ENCODE measurements around the gene UNC119. TPM values are rescaled to one million over a fixed set of nuclear protein-coding genes. Genes with fewer than 3 reads are reported as not detected.

Gene UNC119
- total RNA-seq, 1 experiment from 2014 or later, result 44.6 TPM

- DNase-seq (ENCODE audit: low spot score), result no peak
- TF ChIP-seq, protein P1, sequence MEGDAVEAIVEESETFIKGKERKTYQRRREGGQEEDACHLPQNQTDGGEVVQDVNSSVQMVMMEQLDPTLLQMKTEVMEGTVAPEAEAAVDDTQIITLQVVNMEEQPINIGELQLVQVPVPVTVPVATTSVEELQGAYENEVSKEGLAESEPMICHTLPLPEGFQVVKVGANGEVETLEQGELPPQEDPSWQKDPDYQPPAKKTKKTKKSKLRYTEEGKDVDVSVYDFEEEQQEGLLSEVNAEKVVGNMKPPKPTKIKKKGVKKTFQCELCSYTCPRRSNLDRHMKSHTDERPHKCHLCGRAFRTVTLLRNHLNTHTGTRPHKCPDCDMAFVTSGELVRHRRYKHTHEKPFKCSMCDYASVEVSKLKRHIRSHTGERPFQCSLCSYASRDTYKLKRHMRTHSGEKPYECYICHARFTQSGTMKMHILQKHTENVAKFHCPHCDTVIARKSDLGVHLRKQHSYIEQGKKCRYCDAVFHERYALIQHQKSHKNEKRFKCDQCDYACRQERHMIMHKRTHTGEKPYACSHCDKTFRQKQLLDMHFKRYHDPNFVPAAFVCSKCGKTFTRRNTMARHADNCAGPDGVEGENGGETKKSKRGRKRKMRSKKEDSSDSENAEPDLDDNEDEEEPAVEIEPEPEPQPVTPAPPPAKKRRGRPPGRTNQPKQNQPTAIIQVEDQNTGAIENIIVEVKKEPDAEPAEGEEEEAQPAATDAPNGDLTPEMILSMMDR (conservative IDR thresholded peaks at IDR 0.05; ENCODE audit: low read depth, low read length), result no peak
- no peak for TF ChIP-seq EZH2 (IDR thresholded peaks at IDR 0.05; ENCODE audit: borderline replicate concordance, low read depth, low read length, poor library complexity, severe bottlenecking)
- no peak overlapping the region for H3K27ac ChIP-seq (ENCODE audit: low read depth, low read length, poor library complexity, severe bottlenecking)
- H3K36me3 ChIP-seq (ENCODE audit: insufficient read depth, low read length, poor library complexity, severe bottlenecking), result no peaks in the 10 kb centered on the region
- CTCF ChIA-PET, result no interaction called here
- H3K4me1 ChIP-seq (ENCODE audit: insufficient read depth, low read length, poor library complexity, severe bottlenecking), result no peaks in the 10 kb centered on the region
- POLR2A ChIA-PET (ENCODE audit: low non-redundant PET), result no interaction called here
- H3K9me3 ChIP-seq (ENCODE audit: low read depth, low read length, poor library complexity, severe bottlenecking), result no peaks in the 10 kb centered on the region
- BruUV-seq (replicated peaks), result no TSS peak
- intact Hi-C loops (cut with micrococcal nuclease; ENCODE audit: unreplicated experiment), result no loop called here
- no peak overlapping the region for H3K4me3 ChIP-seq (ENCODE audit: low read depth, low read length, poor library complexity, severe bottlenecking)
- peaks cover 5% of the 10 kb centered on the region for H3K27me3 ChIP-seq (replicated peaks; ENCODE audit: insufficient read depth, low read depth, low read length, poor library complexity)
These were observed 53.1 kb downstream of the UNC119 start for GRCh38 chr17:28499364-28499664.

DNA sequence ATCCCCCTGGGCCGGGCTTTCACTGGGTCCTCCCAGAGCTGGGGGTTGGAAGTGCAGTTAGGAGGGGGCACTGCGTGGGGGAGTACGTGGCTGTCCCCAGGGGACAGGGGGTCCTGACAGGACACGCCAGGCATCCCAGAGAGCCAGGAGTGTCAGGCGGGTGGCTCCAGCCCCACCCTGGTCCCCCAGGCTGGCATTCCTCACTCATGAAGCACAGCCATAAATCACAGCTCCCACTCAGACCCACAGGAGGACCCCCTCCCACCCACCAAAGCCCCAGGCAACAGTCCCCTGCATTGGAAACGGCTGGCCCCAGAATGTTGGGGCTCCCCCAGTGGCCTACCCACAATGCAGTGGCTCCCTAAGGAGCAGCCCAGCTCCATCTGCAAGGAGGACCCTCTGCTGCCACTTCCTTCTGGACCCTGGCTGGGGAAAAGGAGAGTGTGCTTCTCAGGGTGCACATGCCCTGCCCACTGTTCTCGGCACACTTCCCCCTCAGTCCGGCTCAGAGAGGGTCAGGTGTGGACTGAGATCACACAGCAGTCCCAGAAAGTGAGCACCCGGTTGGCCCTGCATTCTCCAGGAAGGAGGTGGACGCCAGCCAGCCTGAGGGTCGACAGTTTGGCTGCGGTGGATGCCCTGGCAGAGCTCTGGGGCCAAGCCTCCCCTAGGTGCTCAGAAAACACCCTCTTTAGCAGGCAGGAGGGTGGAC lies 53.6 kb downstream of the UNC119 start:
- CTCF ChIA-PET, result no interaction called here
- Histone ChIP-seq H3K27ac (ENCODE audit: low read depth, low read length, poor library complexity, severe bottlenecking) (no peak overlapping the region), H3K9me3 (ENCODE audit: low read depth, low read length, poor library complexity, severe bottlenecking) (no peaks in the 10 kb centered on the region), H3K27me3 (replicated peaks; ENCODE audit: insufficient read depth, low read depth, low read length, poor library complexity) (peaks cover 5% of the 10 kb centered on the region), H3K36me3 (ENCODE audit: insufficient read depth, low read length, poor library complexity, severe bottlenecking) (no peaks in the 10 kb centered on the region), H3K4me1 (ENCODE audit: insufficient read depth, low read length, poor library complexity, severe bottlenecking) (no peaks in the 10 kb centered on the region), H3K4me3 (ENCODE audit: low read depth, low read length, poor library complexity, severe bottlenecking) (no peak overlapping the region)
- DNase-seq (ENCODE audit: low spot score), result no peak
- no TSS peak for BruUV-seq (replicated peaks)
- POLR2A ChIA-PET (ENCODE audit: low non-redundant PET), result no interaction called here
- TF ChIP-seq, protein P1 (conservative IDR thresholded peaks at IDR 0.05; ENCODE audit: low read depth, low read length), result no peak
- no peak for TF ChIP-seq EZH2 (IDR thresholded peaks at IDR 0.05; ENCODE audit: borderline replicate concordance, low read depth, low read length, poor library complexity, severe bottlenecking)
- intact Hi-C loops (cut with micrococcal nuclease; ENCODE audit: unreplicated experiment), result no loop called here

GRCh38 chr17:28497931-28498330 lies 54.5 kb downstream of the UNC119 start:
- no peak overlapping the region for H3K4me3 ChIP-seq (ENCODE audit: low read depth, low read length, poor library complexity, severe bottlenecking)
- TF ChIP-seq, protein P1 (conservative IDR thresholded peaks at IDR 0.05; ENCODE audit: low read depth, low read length), result no peak
- no peak for TF ChIP-seq EZH2 (IDR thresholded peaks at IDR 0.05; ENCODE audit: borderline replicate concordance, low read depth, low read length, poor library complexity, severe bottlenecking)
- ChIA-PET POLR2A (ENCODE audit: low non-redundant PET) (no interaction called here), CTCF (no interaction called here)
- H3K27ac ChIP-seq (ENCODE audit: low read depth, low read length, poor library complexity, severe bottlenecking), result no peak overlapping the region
- DNase-seq (ENCODE audit: low spot score), result no peak
- H3K27me3 ChIP-seq (replicated peaks; ENCODE audit: insufficient read depth, low read depth, low read length, poor library complexity), result no peaks in the 10 kb centered on the region
- no TSS peak for BruUV-seq (replicated peaks)
- H3K36me3 ChIP-seq (ENCODE audit: insufficient read depth, low read length, poor library complexity, severe bottlenecking), result no peaks in the 10 kb centered on the region
- no peaks in the 10 kb centered on the region for H3K9me3 ChIP-seq (ENCODE audit: low read depth, low read length, poor library complexity, severe bottlenecking)
- no peaks in the 10 kb centered on the region for H3K4me1 ChIP-seq (ENCODE audit: insufficient read depth, low read length, poor library complexity, severe bottlenecking)
- intact Hi-C loops (cut with micrococcal nuclease; ENCODE audit: unreplicated experiment), result no loop called here

Other genes starting within 250 kb of the UNC119 start
- gene TMEM97, start 233.4 kb downstream of the UNC119 start, total RNA-seq (2021), result 122 and 134 TPM in 2 replicates
- gene IFT20, start 217.2 kb downstream of the UNC119 start, total RNA-seq (2021), result 21.5 and 26.5 TPM in 2 replicates
- 27.5 and 36.8 TPM in 2 replicates for gene TNFAIP1, start 216.9 kb downstream of the UNC119 start, total RNA-seq (2021)
- 115 TPM in 2 replicates for gene POLDIP2, start 195.1 kb downstream of the UNC119 start, total RNA-seq (2021)
- not detected in 2 replicates for gene SEBOX, start 187.4 kb downstream of the UNC119 start, total RNA-seq (2021)
- 0.26 TPM in 1 of 2 replicates, not detected in the other for gene VTN, start 182.3 kb downstream of the UNC119 start, total RNA-seq (2021)
- 37.7 and 47.1 TPM in 2 replicates for gene SARM1, start 180.9 kb downstream of the UNC119 start, total RNA-seq (2021)
- 4.4 and 6.4 TPM in 2 replicates for gene SLC46A1, start 146.4 kb downstream of the UNC119 start, total RNA-seq (2021)
- gene SLC13A2, start 79.0 kb downstream of the UNC119 start, total RNA-seq (2021), result not detected in 2 replicates
- gene FOXN1, start 46.3 kb downstream of the UNC119 start, total RNA-seq (2021), result not detected in 2 replicates
- gene PIGS, start 18.9 kb upstream of the UNC119 start, total RNA-seq (2021), result 51.6 and 64.8 TPM in 2 replicates
- 9.7 and 12.0 TPM in 2 replicates for gene ALDOC, start 24.3 kb upstream of the UNC119 start, total RNA-seq (2021)
- gene SPAG5, start 46.4 kb upstream of the UNC119 start, total RNA-seq (2021), result 213 and 219 TPM in 2 replicates
- 34.6 and 36.8 TPM in 2 replicates for gene RSKR, start 61.6 kb upstream of the UNC119 start, total RNA-seq (2021)
- 176 and 198 TPM in 2 replicates for gene BLTP2, start 92.5 kb upstream of the UNC119 start, total RNA-seq (2021)
- 41.1 and 41.6 TPM in 2 replicates for gene SDF2, start 109.3 kb upstream of the UNC119 start, total RNA-seq (2021)
- gene SUPT6H, start 109.6 kb upstream of the UNC119 start, total RNA-seq (2021), result 103 and 105 TPM in 2 replicates
- gene PROCA1, start 159.3 kb upstream of the UNC119 start, total RNA-seq (2021), result 4.6 and 7.8 TPM in 2 replicates
- 158 and 165 TPM in 2 replicates for gene RAB34, start 165.2 kb upstream of the UNC119 start, total RNA-seq (2021)
- gene RPL23A, start 167.4 kb upstream of the UNC119 start, total RNA-seq (2021), result 1,563 and 1,683 TPM in 2 replicates
- 3.8 and 7.8 TPM in 2 replicates for gene TLCD1, start 173.6 kb upstream of the UNC119 start, total RNA-seq (2021)
- 3.9 and 4.2 TPM in 2 replicates for gene NEK8, start 176.2 kb upstream of the UNC119 start, total RNA-seq (2021)
- gene TRAF4, start 191.4 kb upstream of the UNC119 start, total RNA-seq (2021), result 128 TPM in 2 replicates